Measurements from ENCODE around the gene FLCN.
"Not testable (repeated sequence)": the region's sequence is repeated elsewhere in the genome, so short reads cannot be mapped to it uniquely, and the experiment has no call there.

The FLCN gene

GRCh38 chr17:17214646-17215436 lies 22.1 kb downstream of the FLCN start:
- DNase-seq = no peak

GRCh38 chr17:17213775-17214174 lies 23.2 kb downstream of the FLCN start:
- DNase-seq = no peak

- no peak for DNase-seq
Measured at GRCh38 chr17:17207998-17208397, 29.0 kb downstream of the FLCN start.

- DNase-seq = peak in 3 of 56 donors; percentile 18 to 48 (median 40)
Measured at GRCh38 chr17:17206913-17207335, 30.0 kb downstream of the FLCN start.

GRCh38 chr17:17206124-17206912 lies 30.6 kb downstream of the FLCN start, which contains the start of gene PLD6:
PLD6 (minus strand) TSS chr17:17206333; CDS start chr17:17206286, 47 bp downstream.
- peak in 51 of 56 donors; percentile 30 to 91 (median 66) for DNase-seq

- peak in 23 of 56 donors; percentile 8 to 64 (median 42) for DNase-seq
Measured at GRCh38 chr17:17205368-17206123, 31.4 kb downstream of the FLCN start.

GRCh38 chr17:17204635-17205231 lies 32.2 kb downstream of the FLCN start:
- no peak for DNase-seq

GRCh38 chr17:17204041-17204591 lies 32.9 kb downstream of the FLCN start:
- DNase-seq = peak in 43 of 56 donors; percentile 19 to 79 (median 45)

GRCh38 chr17:17203173-17203730 lies 33.7 kb downstream of the FLCN start:
- DNase-seq = no peak

GRCh38 chr17:17201907-17202306 lies 35.1 kb downstream of the FLCN start:
- DNase-seq = no peak

- no peak for DNase-seq
Measured at GRCh38 chr17:17201271-17201670, 35.7 kb downstream of the FLCN start.

- DNase-seq = no peak
Measured at GRCh38 chr17:17200831-17201230, 36.1 kb downstream of the FLCN start.

- DNase-seq = no peak
Measured at GRCh38 chr17:17200311-17200710, 36.7 kb downstream of the FLCN start.

GRCh38 chr17:17198281-17198680 lies 38.7 kb downstream of the FLCN start:
- DNase-seq = no peak

GRCh38 chr17:17196776-17197175 lies 40.2 kb downstream of the FLCN start:
- no peak for DNase-seq

- not testable (repeated sequence) for DNase-seq
Measured at GRCh38 chr17:17195466-17195865, 41.5 kb downstream of the FLCN start.

- peak in 8 of 56 donors; percentile 19 to 50 (median 28) for DNase-seq
Measured at GRCh38 chr17:17191961-17192381, 45.0 kb downstream of the FLCN start.

GRCh38 chr17:17191346-17191792 lies 45.6 kb downstream of the FLCN start:
- DNase-seq = no peak

- no peak for DNase-seq
Measured at GRCh38 chr17:17190188-17190587, 46.8 kb downstream of the FLCN start.

- DNase-seq = no peak
Measured at GRCh38 chr17:17189559-17189958, 47.4 kb downstream of the FLCN start.
